WTC11 (cell line): ENCODE results near the gene SLC12A2.

Source experiments
- CREB1 ChIP-seq: sonication (generic); formaldehyde crosslinking; IDR thresholded peaks from 2 replicates; pipeline ENCODE4 v1.8.0; 2023; ENCODE audit warnings: mild to moderate bottlenecking, missing genetic modification reagents
- ETV6 ChIP-seq: sonication (generic); formaldehyde crosslinking; IDR thresholded peaks from 2 replicates; pipeline ENCODE4 v1.8.1; 2022; ENCODE audit warnings: mild to moderate bottlenecking, missing genetic modification reagents
- JUN ChIP-seq: sonication (generic); formaldehyde crosslinking; IDR thresholded peaks from 2 replicates; pipeline ENCODE4 v1.8.0; 2023; ENCODE audit warnings: mild to moderate bottlenecking, missing genetic modification reagents
- RELA ChIP-seq: sonication (generic); formaldehyde crosslinking; IDR thresholded peaks from 2 replicates; pipeline ENCODE4 v1.8.1; 2022; ENCODE audit warnings: missing genetic modification reagents, mild to moderate bottlenecking, borderline replicate concordance
- ZNF121 ChIP-seq: sonication (generic); formaldehyde crosslinking; IDR thresholded peaks from 2 replicates; pipeline ENCODE4 v1.8.0; 2023; ENCODE audit warnings: missing genetic modification reagents
- TF ChIP-seq, protein P1 (sequence below): fragments of 200-600 bp; IDR thresholded peaks from 2 replicates; pipeline ENCODE4 v1.8.0; 2022; ENCODE audit warnings: antibody characterized with exemption
- TF ChIP-seq, protein P2 (sequence below): sonication (generic); formaldehyde crosslinking; IDR thresholded peaks from 2 replicates; pipeline ENCODE4 v1.8.1; 2022; ENCODE audit warnings: low read depth, mild to moderate bottlenecking, moderate library complexity, missing genetic modification reagents, borderline replicate concordance
- TF ChIP-seq, protein P3 (sequence below): sonication (generic); formaldehyde crosslinking; IDR thresholded peaks from 2 replicates; pipeline ENCODE4 v1.8.1; 2022; ENCODE audit warnings: low read depth, missing genetic modification reagents, borderline replicate concordance
- TF ChIP-seq, protein P4 (sequence below): sonication (generic); formaldehyde crosslinking; IDR thresholded peaks from 2 replicates; pipeline ENCODE4 v1.8.1; 2023; ENCODE audit warnings: mild to moderate bottlenecking, missing genetic modification reagents, moderate library complexity

DNA sequence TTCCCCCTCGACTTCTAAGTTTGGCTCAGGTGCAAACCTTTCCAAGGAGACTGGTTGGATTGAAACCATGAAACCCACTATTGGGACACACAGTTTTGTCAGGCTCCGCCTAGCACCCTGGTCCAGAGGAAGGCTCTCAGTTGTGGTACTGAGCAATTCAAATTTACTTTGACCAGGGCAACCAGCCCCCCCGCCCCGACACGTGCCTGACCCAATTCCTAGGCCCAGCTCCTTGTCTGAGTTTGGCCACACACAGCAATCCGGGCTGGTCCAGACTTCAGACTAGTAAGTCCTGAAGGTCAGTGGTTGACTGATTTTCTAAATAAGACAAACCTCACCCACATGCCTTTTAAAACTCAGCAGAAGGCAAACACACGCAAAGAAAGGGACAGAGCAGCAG is 132.7 kb downstream of the SLC12A2 start:
- TF ChIP-seq JUN (CRISPR knock-in tag) (no peak), RELA (no peak), CREB1 (no peak), ZNF121 (no peak), ETV6 (no peak)
- TF ChIP-seq, protein P1, sequence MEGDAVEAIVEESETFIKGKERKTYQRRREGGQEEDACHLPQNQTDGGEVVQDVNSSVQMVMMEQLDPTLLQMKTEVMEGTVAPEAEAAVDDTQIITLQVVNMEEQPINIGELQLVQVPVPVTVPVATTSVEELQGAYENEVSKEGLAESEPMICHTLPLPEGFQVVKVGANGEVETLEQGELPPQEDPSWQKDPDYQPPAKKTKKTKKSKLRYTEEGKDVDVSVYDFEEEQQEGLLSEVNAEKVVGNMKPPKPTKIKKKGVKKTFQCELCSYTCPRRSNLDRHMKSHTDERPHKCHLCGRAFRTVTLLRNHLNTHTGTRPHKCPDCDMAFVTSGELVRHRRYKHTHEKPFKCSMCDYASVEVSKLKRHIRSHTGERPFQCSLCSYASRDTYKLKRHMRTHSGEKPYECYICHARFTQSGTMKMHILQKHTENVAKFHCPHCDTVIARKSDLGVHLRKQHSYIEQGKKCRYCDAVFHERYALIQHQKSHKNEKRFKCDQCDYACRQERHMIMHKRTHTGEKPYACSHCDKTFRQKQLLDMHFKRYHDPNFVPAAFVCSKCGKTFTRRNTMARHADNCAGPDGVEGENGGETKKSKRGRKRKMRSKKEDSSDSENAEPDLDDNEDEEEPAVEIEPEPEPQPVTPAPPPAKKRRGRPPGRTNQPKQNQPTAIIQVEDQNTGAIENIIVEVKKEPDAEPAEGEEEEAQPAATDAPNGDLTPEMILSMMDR = no peak
- TF ChIP-seq, protein P2, sequence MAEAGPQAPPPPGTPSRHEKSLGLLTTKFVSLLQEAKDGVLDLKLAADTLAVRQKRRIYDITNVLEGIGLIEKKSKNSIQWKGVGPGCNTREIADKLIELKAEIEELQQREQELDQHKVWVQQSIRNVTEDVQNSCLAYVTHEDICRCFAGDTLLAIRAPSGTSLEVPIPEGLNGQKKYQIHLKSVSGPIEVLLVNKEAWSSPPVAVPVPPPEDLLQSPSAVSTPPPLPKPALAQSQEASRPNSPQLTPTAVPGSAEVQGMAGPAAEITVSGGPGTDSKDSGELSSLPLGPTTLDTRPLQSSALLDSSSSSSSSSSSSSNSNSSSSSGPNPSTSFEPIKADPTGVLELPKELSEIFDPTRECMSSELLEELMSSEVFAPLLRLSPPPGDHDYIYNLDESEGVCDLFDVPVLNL (CRISPR knock-in tag) = no peak
- TF ChIP-seq, protein P3, sequence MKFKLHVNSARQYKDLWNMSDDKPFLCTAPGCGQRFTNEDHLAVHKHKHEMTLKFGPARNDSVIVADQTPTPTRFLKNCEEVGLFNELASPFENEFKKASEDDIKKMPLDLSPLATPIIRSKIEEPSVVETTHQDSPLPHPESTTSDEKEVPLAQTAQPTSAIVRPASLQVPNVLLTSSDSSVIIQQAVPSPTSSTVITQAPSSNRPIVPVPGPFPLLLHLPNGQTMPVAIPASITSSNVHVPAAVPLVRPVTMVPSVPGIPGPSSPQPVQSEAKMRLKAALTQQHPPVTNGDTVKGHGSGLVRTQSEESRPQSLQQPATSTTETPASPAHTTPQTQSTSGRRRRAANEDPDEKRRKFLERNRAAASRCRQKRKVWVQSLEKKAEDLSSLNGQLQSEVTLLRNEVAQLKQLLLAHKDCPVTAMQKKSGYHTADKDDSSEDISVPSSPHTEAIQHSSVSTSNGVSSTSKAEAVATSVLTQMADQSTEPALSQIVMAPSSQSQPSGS (CRISPR knock-in tag) = no peak
- TF ChIP-seq, protein P4, sequence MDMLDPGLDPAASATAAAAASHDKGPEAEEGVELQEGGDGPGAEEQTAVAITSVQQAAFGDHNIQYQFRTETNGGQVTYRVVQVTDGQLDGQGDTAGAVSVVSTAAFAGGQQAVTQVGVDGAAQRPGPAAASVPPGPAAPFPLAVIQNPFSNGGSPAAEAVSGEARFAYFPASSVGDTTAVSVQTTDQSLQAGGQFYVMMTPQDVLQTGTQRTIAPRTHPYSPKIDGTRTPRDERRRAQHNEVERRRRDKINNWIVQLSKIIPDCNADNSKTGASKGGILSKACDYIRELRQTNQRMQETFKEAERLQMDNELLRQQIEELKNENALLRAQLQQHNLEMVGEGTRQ = no peak
